AG10803 (cell line): ENCODE measurements around the gene ANP32A.
"Not testable (repeated sequence)": the region's sequence is repeated elsewhere in the genome, so short reads cannot be mapped to it uniquely, and the experiment has no call there.

ENCODE experiments used
- DNase-seq: peaks from one replicate; pipeline ENCODE4 v3.0.0; 2010; ENCODE audit warnings: low read depth
- H3K4me3 ChIP-seq: 2 replicates; pipeline ENCODE4 v1.5.1; 2011; ENCODE audit warnings: mild to moderate bottlenecking, low read length, control low read depth
- CTCF ChIP-seq: conservative IDR thresholded peaks from 2 replicates; pipeline ENCODE4 v1.5.1; 2011; ENCODE audit warnings: mild to moderate bottlenecking, low read length, control low read depth, inconsistent platforms

Gene ANP32A

GRCh38 chr15:68820295-68821189 lies at the start of gene ANP32A:
Gene ANP32A (minus strand): TSS chr15:68820895. CDS start chr15:68820751, 144 bp downstream.
- TF ChIP-seq CTCF: no peak
- peak within 1 kb of the TSS; percentile 93 for H3K4me3 ChIP-seq
- DNase-seq: peak; percentile 95

- DNase-seq: no peak
- TF ChIP-seq CTCF: no peak
- H3K4me3 ChIP-seq: no peak overlapping the region
Observed at GRCh38 chr15:68868296-68868695, 47.6 kb upstream of the ANP32A start.

GRCh38 chr15:68862415-68862814 lies 41.7 kb upstream of the ANP32A start:
- no peak for TF ChIP-seq CTCF
- no peak for DNase-seq
- no peak overlapping the region for H3K4me3 ChIP-seq

GRCh38 chr15:68858666-68859065 lies 38.0 kb upstream of the ANP32A start:
- not testable (repeated sequence) for DNase-seq, H3K4me3 ChIP-seq

GRCh38 chr15:68857443-68857842 lies 36.7 kb upstream of the ANP32A start:
- not testable (repeated sequence) for DNase-seq, H3K4me3 ChIP-seq

GRCh38 chr15:68852461-68852860 lies 31.8 kb upstream of the ANP32A start:
- no peak overlapping the region for H3K4me3 ChIP-seq
- no peak for TF ChIP-seq CTCF
- no peak for DNase-seq

GRCh38 chr15:68851971-68852370 lies 31.3 kb upstream of the ANP32A start:
- H3K4me3 ChIP-seq: no peak overlapping the region
- no peak for TF ChIP-seq CTCF
- no peak for DNase-seq

GRCh38 chr15:68849497-68849896 lies 28.8 kb upstream of the ANP32A start:
- DNase-seq: no peak
- no peak for TF ChIP-seq CTCF
- H3K4me3 ChIP-seq: no peak overlapping the region
